Psoas muscle (tissue), 8 donors: ENCODE data around the gene PHETA1. TPM values are rescaled to one million over a fixed set of nuclear protein-coding genes. Genes with fewer than 3 reads are reported as not detected.
A peak's percentile ranks its signal among the peaks of the same experiment; 100 is the strongest.

ENCODE experiments used
- ATAC-seq, 4 donors: fragments of 200-7000 bp; cut with Tn5 transposase; one replicate each; pipeline ENCODE4 v1.9.1; 2020; ENCODE audit warnings: moderate library complexity in 3 of 4, mild to moderate bottlenecking in 2 of 4
- DNase-seq, 2 donors: peaks; one replicate each; pipeline ENCODE4 v3.0.0-alpha.2; 2020
- H3K27ac ChIP-seq: fragments of 200-600 bp; one replicate; pipeline ENCODE4 v1.8.0; 2022
- H3K27me3 ChIP-seq, 3 donors: fragments of 200-600 bp in 1 of 3; one replicate each; pipeline versions ENCODE4 v1.6.1 to v1.8.0; 2013 to 2022; ENCODE audit warnings: low read length in 2 of 3, mild to moderate bottlenecking in 2 of 3, moderate library complexity in 1 of 3; ENCODE audit not compliant: insufficient read depth in 3 of 3
- H3K36me3 ChIP-seq, 2 donors: fragments of 200-600 bp in 1 of 2; one replicate each; pipeline versions ENCODE4 v1.6.1 to v1.8.0; 2013 to 2022; ENCODE audit warnings: low read depth in 1 of 2, mild to moderate bottlenecking in 1 of 2, moderate library complexity in 1 of 2; ENCODE audit not compliant: insufficient read depth in 1 of 2
- H3K4me1 ChIP-seq: fragments of 200-600 bp; one replicate; pipeline ENCODE4 v1.8.0; 2022
- H3K4me3 ChIP-seq: fragments of 200-600 bp; one replicate; pipeline ENCODE4 v1.8.0; 2022; ENCODE audit warnings: mild to moderate bottlenecking
- H3K9me3 ChIP-seq: fragments of 200-600 bp; one replicate; pipeline ENCODE4 v1.8.0; 2022
- WGBS, 3 donors: extraction: QIAGEN DNeasy Blood & Tissue Kit; methylation state at CpG; one replicate each; pipeline versions ENCODE4 v1.1.6 to v1.1.7; 2013; 5-methylcytosine and 5-hydroxymethylcytosine counted together
- intact Hi-C, 2 donors: fragments of 100-400 bp; cut with DNase I; formaldehyde crosslinking; loops; one replicate each; pipeline versions ENCODE4 v1.11.0 to v1.14.2; 2022
- polyA plus RNA-seq, 3 donors: library from polyadenylated mRNA; stranded (reverse); fragments of 200-250 nt; gene quantifications; one replicate each; pipeline ENCODE4 v1.2.3, GENCODE V29; 2013
- total RNA-seq, 4 donors: library from RNA; stranded (reverse); fragmentation: NEBNext Ultra II Directional in 2 of 4; extraction: Animal tissue kit (Norgen Biotek cat#: 25700) in 2 of 4; gene quantifications; one replicate each; pipeline versions ENCODE4 v1.2.1 to v1.2.4, GENCODE V29; 2021 to 2023
- TF ChIP-seq, protein P1 (sequence below): fragments of 200-600 bp; IDR thresholded peaks from one replicate; pipeline ENCODE4 v1.8.0; 2022; ENCODE audit warnings: antibody characterized with exemption
- donor health status: healthy with polysubstance abuse.
- donor health status: DM: no; HTN: no; CAD: no; lungs with moderate emphysema.
- donor health status: Bipolar disorder and iron deficiency.
- donor health status: healthy.
- donor health status: DM: yes; HTN: yes; CAD: no.
- donor health status: DM: no; HTN: no; CAD: no.
- donor health status: DM: no; HTN: no; CAD: no.
- donor health status: DM: yes; HTN: yes; CAD: no.

PHETA1 gene
- total and polyA plus RNA-seq, 7 donors, result 5.3 to 19.9 (median 7.0) TPM

DNA sequence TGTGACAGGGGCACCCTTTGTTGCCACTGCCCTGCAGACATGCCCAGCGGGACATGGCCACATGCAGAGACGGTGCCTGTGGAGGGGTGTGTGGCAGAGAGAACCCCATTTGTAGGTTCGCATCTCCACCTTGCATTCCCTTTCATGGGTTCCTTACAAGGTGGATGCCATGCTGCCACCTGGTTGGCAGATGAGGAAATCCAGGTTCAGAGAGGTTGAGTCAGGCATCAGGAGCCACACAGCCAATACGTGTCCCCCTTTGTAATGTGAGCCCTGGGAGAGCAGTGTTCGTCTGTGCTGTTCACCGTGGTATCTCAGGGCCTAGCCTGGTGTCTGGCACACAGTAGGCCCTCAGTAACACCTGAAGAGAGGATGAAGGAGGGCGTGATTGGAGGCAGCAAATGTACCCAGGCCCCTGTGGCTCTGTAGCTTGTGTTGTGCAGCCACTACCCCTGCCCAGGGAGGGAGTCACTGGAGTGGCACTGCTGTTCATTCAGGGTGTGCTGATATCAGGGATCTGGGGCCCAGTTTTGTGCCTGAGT is 45.9 kb upstream of the PHETA1 start:
- Histone ChIP-seq H3K4me3 (no peak overlapping the region), H3K36me3 (peaks cover 0 to 13% of the 10 kb centered on the region in 2 donors), H3K4me1 (peaks cover 32% of the 10 kb centered on the region), H3K9me3 (no peaks in the 10 kb centered on the region), H3K27ac (no peak overlapping the region), H3K27me3 (no peaks in the 10 kb centered on the region)
- DNase-seq (no peak), ATAC-seq (no peak)
- TF ChIP-seq, protein P1, sequence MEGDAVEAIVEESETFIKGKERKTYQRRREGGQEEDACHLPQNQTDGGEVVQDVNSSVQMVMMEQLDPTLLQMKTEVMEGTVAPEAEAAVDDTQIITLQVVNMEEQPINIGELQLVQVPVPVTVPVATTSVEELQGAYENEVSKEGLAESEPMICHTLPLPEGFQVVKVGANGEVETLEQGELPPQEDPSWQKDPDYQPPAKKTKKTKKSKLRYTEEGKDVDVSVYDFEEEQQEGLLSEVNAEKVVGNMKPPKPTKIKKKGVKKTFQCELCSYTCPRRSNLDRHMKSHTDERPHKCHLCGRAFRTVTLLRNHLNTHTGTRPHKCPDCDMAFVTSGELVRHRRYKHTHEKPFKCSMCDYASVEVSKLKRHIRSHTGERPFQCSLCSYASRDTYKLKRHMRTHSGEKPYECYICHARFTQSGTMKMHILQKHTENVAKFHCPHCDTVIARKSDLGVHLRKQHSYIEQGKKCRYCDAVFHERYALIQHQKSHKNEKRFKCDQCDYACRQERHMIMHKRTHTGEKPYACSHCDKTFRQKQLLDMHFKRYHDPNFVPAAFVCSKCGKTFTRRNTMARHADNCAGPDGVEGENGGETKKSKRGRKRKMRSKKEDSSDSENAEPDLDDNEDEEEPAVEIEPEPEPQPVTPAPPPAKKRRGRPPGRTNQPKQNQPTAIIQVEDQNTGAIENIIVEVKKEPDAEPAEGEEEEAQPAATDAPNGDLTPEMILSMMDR, result no peak
- 94 to 97% (median 95%) methylated on average over 7 of the region's 7 CpGs for WGBS, 3 donors
- intact Hi-C loops, result no loop called here

DNA sequence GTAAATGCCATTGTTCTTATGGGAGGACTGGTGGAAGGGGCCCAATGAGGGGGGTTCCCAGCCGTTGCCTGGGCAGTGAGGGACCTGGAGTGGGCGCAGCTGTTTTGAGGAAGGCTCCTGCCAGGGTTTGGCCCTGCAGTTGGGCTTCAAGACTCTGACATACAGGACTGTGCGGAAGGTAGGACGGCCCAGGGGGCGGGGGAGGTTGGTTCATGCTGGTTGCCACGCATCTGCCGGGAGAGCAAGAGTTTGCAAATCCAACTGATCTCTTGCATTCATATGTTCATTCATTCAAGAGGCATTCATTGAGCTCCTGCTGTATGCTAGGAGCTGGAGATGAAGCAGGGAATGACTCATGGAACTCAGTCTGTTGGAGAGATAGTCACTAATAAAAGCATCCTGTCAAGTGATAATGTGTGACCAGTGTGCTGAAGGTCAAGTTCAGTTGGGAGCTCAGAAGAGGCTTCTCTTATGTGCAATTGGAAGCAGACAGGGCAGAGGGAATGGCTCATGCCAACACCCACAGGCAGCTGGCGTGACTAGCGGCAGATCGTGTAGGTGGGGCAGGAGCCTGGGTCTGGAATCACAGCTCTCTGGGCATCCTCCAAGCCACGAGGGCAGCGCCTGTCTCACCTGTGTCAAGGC is 44.7 kb upstream of the PHETA1 start:
- H3K4me1 ChIP-seq, result peaks cover 42% of the 10 kb centered on the region
- peaks cover 0 to under 1% of the 10 kb centered on the region in 2 donors for H3K36me3 ChIP-seq
- TF ChIP-seq, protein P1, result no peak
- WGBS, 3 donors, result 49 to 65% (median 54%) methylated on average over 12 of the region's 12 CpGs
- H3K27ac ChIP-seq, result peak overlapping the region; percentile 74
- no peak overlapping the region for H3K4me3 ChIP-seq
- DNase-seq (peak in 1 of 2 donors; percentile 54), ATAC-seq (peak; percentile 75 to 88 (median 80))
- no peaks in the 10 kb centered on the region for H3K27me3 ChIP-seq
- H3K9me3 ChIP-seq, result no peaks in the 10 kb centered on the region
- intact Hi-C loops, result no loop called here

DNA sequence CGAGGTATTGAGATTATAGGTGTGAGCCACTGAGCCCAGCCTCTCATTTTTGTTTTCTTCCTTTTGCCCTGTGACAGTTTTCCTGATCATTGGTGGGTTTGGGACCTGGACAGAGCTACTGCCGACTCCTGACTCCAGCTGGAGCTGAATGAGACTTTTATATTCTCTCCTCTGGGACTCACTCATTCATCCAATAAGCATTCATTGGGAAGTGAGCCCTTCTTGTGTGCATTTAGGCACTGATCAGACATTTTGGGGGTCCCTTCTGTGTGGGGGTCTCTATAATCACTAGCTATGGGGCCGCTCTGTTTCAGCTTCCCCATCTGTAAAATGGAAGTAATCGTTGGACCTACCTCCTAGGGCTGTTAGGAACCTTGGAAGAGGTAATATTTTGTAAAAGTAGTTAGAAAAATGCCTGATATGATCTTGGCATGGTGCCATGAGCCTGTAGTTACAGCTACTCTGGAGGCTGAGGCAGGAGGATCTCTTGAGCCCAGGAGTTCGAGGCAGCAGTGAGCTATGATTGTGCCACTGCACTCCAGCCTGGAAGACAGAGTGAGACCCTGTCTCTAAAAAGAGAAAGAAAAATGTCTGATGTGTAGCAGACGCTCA is 44.0 kb upstream of the PHETA1 start:
- Histone ChIP-seq H3K27me3 (no peaks in the 10 kb centered on the region), H3K9me3 (no peaks in the 10 kb centered on the region), H3K4me1 (peaks cover 42% of the 10 kb centered on the region), H3K4me3 (no peak overlapping the region), H3K36me3 (no peaks in the 10 kb centered on the region), H3K27ac (peak overlapping the region; percentile 74)
- DNase-seq, result no peak
- no peak for ATAC-seq
- TF ChIP-seq, protein P1, result no peak
- intact Hi-C loops, result no loop called here
- 60 to 68% (median 62%) methylated on average over 6 of the region's 6 CpGs for WGBS, 3 donors

DNA sequence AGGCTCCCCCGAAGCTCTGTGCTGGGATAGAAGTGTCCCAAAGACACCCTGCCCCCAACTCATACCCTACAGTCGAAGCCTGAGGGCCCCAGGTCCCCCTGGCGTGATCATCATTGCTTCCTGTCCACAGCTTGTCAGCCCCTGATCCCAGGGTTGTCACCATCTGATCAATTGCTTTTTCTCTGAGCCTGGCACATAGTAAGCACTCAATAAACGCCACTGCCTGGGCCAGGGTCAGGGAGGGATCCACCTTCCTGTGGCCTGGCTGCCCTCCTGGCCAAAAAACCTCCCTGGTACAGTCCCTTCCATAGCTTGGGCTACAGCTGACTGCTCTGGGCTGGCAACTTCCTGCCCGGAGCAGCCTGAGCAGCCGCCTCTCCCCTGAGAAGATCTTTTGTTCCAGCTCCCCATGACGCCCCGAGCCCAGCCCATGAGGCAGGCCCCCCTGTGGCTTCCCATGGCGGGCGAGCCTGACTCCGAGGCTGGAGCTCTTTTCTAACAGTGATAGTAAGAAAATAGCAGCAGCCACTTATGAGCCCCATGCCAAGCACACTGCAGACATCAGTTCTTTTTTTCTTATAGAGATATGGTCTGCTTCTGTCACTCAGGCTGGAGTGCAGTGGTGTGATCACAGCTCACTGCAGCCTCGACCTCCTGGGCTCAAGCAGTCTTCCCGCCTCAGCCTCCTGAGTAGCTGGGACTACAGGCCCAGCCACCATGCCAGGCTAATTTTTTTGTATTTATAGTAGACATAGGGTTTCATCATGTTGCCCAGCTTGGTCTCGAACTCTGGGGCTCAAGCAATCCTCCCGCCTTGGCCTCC is 43.3 kb upstream of the PHETA1 start:
- Histone ChIP-seq H3K9me3 (no peaks in the 10 kb centered on the region), H3K36me3 (no peaks in the 10 kb centered on the region), H3K4me1 (peaks cover 42% of the 10 kb centered on the region), H3K27ac (peak overlapping the region; percentile 74), H3K27me3 (no peaks in the 10 kb centered on the region), H3K4me3 (no peak overlapping the region)
- WGBS, 3 donors, result 58 to 64% (median 61%) methylated on average over 15 of the region's 15 CpGs
- intact Hi-C loops, result no loop called here
- DNase-seq (no peak), ATAC-seq (no peak)
- TF ChIP-seq, protein P1, result no peak
